ENCODE results near the gene COL27A1.

COL27A1 gene

DNA sequence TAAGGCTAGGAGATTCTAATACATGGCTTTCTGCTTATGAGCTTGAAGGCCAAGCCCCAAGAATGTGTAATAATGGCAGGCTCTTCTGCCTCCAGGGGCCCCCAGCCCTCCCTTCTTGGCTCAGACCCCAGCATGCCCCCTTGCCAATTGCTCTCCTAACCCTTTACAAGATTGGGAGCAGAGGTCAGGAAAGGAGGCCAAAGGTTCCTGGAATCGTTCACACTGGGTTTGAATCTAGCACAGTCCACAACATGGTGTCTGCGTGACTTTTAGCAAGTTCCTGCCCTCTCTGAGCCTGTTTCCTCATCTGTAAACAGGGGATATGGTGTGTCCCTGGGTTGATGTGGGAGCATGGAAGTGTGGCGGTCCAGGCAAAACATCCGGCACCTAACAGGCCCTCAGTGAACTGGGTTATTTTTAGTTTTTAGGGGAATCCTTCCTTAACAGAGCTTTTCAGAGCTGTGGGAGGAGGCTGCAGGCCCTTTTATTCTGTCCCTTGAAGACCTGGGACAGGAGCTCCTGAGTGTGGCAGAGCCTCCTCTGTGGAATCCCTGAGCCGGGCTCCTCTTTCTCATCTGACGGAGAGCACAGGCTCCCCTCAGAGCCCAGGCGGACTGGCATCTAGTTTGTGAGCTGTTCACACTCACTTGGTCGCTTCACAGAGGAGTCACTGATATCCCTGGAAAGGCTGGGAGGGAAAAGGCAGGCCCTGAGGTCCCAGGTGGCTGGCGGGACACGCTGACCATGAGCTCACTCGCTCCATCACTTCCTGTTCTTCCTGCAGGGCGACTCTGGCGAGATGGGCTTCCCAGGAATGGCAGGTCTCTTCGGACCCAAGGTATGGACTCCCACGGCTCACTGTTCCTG is 144.2 kb downstream of the COL27A1 start:
- no peak overlapping the region for H3K4me3 ChIP-seq (ENCODE audit: low read depth, low read length)
- TF ChIP-seq, protein P1, sequence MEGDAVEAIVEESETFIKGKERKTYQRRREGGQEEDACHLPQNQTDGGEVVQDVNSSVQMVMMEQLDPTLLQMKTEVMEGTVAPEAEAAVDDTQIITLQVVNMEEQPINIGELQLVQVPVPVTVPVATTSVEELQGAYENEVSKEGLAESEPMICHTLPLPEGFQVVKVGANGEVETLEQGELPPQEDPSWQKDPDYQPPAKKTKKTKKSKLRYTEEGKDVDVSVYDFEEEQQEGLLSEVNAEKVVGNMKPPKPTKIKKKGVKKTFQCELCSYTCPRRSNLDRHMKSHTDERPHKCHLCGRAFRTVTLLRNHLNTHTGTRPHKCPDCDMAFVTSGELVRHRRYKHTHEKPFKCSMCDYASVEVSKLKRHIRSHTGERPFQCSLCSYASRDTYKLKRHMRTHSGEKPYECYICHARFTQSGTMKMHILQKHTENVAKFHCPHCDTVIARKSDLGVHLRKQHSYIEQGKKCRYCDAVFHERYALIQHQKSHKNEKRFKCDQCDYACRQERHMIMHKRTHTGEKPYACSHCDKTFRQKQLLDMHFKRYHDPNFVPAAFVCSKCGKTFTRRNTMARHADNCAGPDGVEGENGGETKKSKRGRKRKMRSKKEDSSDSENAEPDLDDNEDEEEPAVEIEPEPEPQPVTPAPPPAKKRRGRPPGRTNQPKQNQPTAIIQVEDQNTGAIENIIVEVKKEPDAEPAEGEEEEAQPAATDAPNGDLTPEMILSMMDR (IDR thresholded peaks at IDR 0.05; ENCODE audit: borderline replicate concordance, insufficient read depth, low read depth, low read length) = no peak

DNA sequence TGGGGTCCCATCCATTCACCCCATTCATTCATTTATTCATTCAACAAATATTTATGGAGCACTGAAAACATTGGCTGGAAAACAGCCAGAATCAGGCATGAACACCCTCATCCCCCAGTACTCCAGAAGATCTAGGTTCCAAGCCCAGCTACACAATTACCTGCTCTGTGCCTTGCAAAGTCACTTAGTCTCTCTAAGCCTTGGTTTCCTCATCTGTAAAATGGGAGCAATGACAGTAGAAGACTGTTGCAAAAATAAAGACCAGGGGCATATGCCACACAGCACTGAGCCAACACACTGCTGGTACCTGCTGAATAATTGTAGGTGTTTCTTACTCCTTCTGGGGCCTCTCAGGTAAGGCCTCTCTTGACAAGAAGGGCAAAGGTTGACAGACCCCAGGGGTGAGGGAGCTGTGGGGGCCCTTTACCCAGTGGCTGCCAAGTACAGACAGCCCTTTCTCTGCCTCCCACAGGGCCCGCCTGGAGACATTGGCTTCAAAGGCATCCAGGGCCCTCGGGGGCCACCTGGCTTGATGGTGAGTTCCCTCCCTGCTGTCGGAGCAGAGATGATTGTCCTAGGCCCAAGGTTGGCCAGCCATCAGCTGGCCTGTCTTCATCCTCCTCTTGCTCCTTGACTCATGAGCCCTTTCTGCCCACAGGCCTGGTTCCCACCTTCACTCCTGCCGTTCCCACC is 145.0 kb downstream of the COL27A1 start:
- TF ChIP-seq, protein P1 (IDR thresholded peaks at IDR 0.05; ENCODE audit: borderline replicate concordance, insufficient read depth, low read depth, low read length) = no peak
- H3K4me3 ChIP-seq (ENCODE audit: low read depth, low read length) = no peak overlapping the region

DNA sequence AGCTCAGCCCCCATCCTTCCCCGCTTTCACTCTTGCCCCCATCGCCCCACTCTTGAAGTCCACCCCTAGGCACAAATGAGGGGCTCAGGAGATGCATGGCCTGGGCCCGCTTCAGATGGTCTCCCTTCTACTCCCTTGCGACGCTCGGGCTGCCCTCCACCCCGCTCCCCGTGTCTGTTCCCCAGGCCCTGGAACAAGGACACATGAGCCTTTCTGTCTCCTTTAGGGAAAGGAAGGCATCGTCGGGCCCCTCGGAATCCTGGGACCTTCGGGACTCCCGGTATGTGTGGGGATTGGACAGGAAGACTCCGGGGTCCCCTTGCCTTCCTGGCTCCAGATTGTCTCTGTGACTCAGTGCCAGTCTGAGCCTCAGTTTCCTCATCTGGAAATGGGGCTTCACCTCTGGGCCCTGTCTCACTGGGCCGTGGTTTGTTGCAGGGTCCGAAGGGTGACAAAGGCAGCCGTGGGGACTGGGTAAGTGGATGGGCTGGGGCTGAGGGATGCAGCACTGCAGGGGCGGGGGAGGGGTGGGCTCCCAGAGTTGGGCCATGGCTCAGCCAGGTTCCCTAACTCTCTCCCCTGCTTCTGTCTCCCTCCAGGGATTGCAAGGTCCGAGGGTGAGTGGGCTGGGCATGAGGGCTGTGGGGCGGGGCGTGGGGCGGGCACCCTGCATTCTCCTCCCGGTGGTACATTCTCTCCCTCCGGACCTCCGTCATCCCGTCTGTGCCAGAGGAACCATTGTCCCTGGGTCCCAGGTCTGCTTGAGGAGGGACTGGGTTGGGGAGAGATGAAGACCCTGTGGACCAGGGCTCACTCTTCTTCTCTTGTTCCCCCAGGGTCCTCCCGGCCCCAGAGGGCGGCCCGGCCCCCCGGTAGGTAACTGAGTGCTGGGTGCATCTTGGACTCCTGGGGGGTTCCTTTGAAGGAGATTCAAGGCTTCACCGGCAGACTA is 145.8 kb downstream of the COL27A1 start:
- H3K4me3 ChIP-seq (ENCODE audit: low read depth, low read length) = no peak overlapping the region
- TF ChIP-seq, protein P1 (IDR thresholded peaks at IDR 0.05; ENCODE audit: borderline replicate concordance, insufficient read depth, low read depth, low read length) = no peak

DNA sequence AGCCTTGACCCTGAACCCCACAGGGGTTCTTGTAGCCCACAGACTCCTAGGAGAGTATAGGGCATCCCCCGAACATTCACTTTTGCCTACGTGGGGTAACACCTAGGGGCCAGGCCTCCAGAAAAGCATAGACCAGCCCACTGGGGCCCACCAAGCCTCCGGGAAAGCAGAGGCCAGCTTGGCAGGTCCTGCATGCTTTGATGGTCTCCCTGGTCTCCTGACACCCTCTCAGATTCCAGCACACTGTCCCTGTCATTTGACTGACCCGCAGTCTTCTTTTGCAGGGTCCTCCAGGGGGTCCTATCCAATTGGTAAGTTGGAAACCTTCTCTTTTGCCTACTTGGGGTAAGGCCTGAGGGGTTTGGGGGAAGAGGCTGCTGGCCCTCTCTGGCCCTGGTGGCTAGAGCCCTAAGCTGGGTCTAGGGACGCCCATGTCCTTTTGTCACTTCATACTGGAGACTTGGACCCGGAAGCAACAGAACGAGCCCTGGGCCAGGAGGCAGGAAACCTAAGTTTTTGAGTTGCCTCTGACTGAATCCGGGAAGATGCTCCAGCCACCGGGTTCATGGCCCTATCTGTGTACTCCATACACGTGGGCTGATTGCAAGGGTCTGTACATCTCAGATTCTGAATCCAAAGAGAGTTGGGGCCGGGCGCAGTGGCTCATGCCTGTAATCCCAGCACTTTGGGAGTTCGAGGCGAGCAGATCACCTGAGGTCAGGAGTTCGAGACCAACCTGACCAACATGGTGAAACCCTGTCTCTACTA is 146.6 kb downstream of the COL27A1 start:
- H3K4me3 ChIP-seq (ENCODE audit: low read depth, low read length) = no peak overlapping the region
- TF ChIP-seq, protein P1 (IDR thresholded peaks at IDR 0.05; ENCODE audit: borderline replicate concordance, insufficient read depth, low read depth, low read length) = no peak

DNA sequence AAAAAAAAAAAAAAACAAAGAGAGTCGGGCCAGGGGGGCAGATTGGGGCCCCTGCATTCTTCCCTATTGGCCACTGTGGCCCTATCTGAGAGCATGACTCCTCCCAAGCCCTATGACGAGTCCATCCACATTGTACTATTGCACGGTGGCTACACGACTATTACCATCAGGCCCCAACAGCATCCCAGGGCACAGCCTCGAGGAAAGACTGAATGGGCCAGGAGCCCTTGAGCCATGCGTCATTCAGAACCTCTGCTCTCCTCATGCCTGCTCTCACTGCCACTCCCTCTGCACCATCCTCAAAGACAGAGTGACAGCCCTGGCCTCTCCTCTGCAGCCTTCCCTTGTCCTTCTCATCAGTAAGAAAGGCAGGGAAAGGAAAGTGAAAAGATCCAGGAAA is 147.4 kb downstream of the COL27A1 start:
- H3K4me3 ChIP-seq (ENCODE audit: low read depth, low read length) = no peak overlapping the region
- TF ChIP-seq, protein P1 (IDR thresholded peaks at IDR 0.05; ENCODE audit: borderline replicate concordance, insufficient read depth, low read depth, low read length) = no peak

DNA sequence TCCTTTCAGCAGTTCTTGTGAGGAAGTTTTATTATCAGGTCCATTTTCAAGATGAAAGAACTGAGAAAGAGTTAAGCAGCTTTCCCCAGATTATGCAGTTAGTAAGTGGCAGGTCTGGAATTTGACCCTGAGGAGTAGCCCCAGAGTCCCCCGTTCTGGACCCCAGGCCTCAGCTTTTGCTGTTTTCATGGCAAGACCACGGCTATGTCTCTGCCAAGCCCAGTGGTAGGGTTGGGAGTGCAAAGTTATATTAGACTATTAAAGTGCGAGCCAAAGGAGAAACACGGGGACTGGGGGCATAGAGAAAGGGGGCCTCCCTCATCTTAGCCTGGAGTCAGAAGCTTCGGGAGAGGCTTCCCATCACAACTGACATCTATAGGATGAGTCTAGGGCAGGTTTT is 148.2 kb downstream of the COL27A1 start:
- TF ChIP-seq, protein P1 (IDR thresholded peaks at IDR 0.05; ENCODE audit: borderline replicate concordance, insufficient read depth, low read depth, low read length) = no peak

More for the DNA sequence above, 148.2 kb downstream of the COL27A1 start:
- H3K4me3 ChIP-seq (ENCODE audit: low read depth, low read length) = no peak overlapping the region

Measured in GM12875 (cell line).